GM23338 (cell line): Measurements from ENCODE around the gene PYCR2. TPM values are rescaled to one million over a fixed set of nuclear protein-coding genes. Genes with fewer than 3 reads are reported as not detected.

Experiments used
- ATAC-seq: fragments of 200-7000 bp; cut with Tn5 transposase; 3 replicates; pipeline ENCODE4 v1.9.1; 2020
- DNase-seq: peaks from one replicate; pipeline ENCODE4 v3.0.0-alpha.2; 2015; ENCODE audit warnings: low spot score
- H2AFZ ChIP-seq: fragments of 200-600 bp; sonication (generic); 2 replicates; pipeline ENCODE4 v1.8.0; 2016; ENCODE audit warnings: antibody characterized with exemption, mild to moderate bottlenecking, moderate library complexity
- H3F3A ChIP-seq: fragments of 200-600 bp; sonication (generic); replicated peaks from 2 replicates; pipeline ENCODE4 v1.8.0; 2017; ENCODE audit warnings: antibody characterized with exemption, mixed run types, low read depth
- H3K27ac ChIP-seq: fragments of 200-600 bp; sonication (generic); 2 replicates; pipeline ENCODE4 v1.6.1; 2016; ENCODE audit warnings: low read depth
- H3K27me3 ChIP-seq: fragments of 200-600 bp; sonication (generic); 2 replicates; pipeline ENCODE4 v1.8.0; 2016; ENCODE audit warnings: mild to moderate bottlenecking, mixed run types, moderate library complexity; ENCODE audit not compliant: insufficient read depth
- H3K36me3 ChIP-seq: fragments of 200-600 bp; sonication (generic); 2 replicates; pipeline ENCODE4 v1.8.0; 2016; ENCODE audit warnings: mild to moderate bottlenecking; ENCODE audit not compliant: insufficient read depth
- H3K4me1 ChIP-seq: fragments of 200-600 bp; sonication (generic); 2 replicates; pipeline ENCODE4 v1.8.0; 2016; ENCODE audit warnings: mild to moderate bottlenecking, moderate library complexity; ENCODE audit not compliant: insufficient read depth
- H3K4me2 ChIP-seq: fragments of 200-600 bp; sonication (generic); 2 replicates; pipeline ENCODE4 v1.7.1; 2017; ENCODE audit warnings: mixed run types
- H3K4me3 ChIP-seq: fragments of 200-600 bp; sonication (generic); 2 replicates; pipeline ENCODE4 v1.6.1; 2016; ENCODE audit warnings: mixed run types
- H3K79me2 ChIP-seq: fragments of 200-600 bp; sonication (generic); replicated peaks from 2 replicates; pipeline ENCODE4 v1.8.0; 2017; ENCODE audit warnings: mild to moderate bottlenecking; ENCODE audit not compliant: insufficient read depth
- H3K9me2 ChIP-seq: fragments of 200-600 bp; sonication (generic); 2 replicates; pipeline ENCODE4 v1.8.0; 2017; ENCODE audit not compliant: insufficient read depth
- H4K20me1 ChIP-seq: fragments of 200-600 bp; sonication (generic); replicated peaks from 2 replicates; pipeline ENCODE4 v1.8.0; 2017; ENCODE audit warnings: mild to moderate bottlenecking; ENCODE audit not compliant: insufficient read depth
- H3K27ac Mint-ChIP-seq: 2 replicates; pipeline ENCODE4 v1.8.0; 2020; ENCODE audit warnings: inconsistent platforms, mild to moderate bottlenecking, moderate library complexity, mixed read lengths
- H3K27me3 Mint-ChIP-seq: 3 replicates; pipeline ENCODE4 v1.8.0; 2022; ENCODE audit warnings: low read depth, mild to moderate bottlenecking, moderate library complexity, mixed read lengths, inconsistent platforms; ENCODE audit not compliant: insufficient read depth, poor library complexity
- H3K36me3 Mint-ChIP-seq: 3 replicates; pipeline ENCODE4 v1.8.0; 2021; ENCODE audit warnings: low read depth, mild to moderate bottlenecking, inconsistent platforms, moderate library complexity, mixed read lengths
- H3K4me1 Mint-ChIP-seq: 3 replicates; pipeline ENCODE4 v1.8.0; 2020; ENCODE audit warnings: mild to moderate bottlenecking, inconsistent platforms, mixed read lengths
- H3K4me3 Mint-ChIP-seq: 3 replicates; pipeline ENCODE4 v1.8.0; 2021; ENCODE audit warnings: moderate library complexity, mild to moderate bottlenecking, inconsistent platforms, mixed read lengths
- H3K9me3 Mint-ChIP-seq: 3 replicates; pipeline ENCODE4 v1.8.0; 2020; ENCODE audit warnings: moderate library complexity, mild to moderate bottlenecking, inconsistent platforms, mixed read lengths
- CREB1 ChIP-seq: fragments of 250-450 bp; sonication (Bioruptor Pico); IDR thresholded peaks from 2 replicates; pipeline ENCODE4 v1.5.0; 2020; ENCODE audit warnings: low read depth, mild to moderate bottlenecking, moderate library complexity
- EZH2 ChIP-seq: fragments of 200-600 bp; sonication (generic); IDR thresholded peaks from one replicate; pipeline ENCODE4 v1.8.0; 2017; ENCODE audit warnings: antibody characterized with exemption, mild to moderate bottlenecking, low read depth; ENCODE audit not compliant: unreplicated experiment
- EZH2phosphoT487 ChIP-seq: fragments of 200-600 bp; sonication (generic); IDR thresholded peaks from one replicate; pipeline ENCODE4 v1.8.1; 2018; ENCODE audit warnings: antibody characterized with exemption; ENCODE audit not compliant: unreplicated experiment
- JUNB ChIP-seq: IDR thresholded peaks from one replicate; pipeline ENCODE4 v1.6.1; 2016; ENCODE audit warnings: antibody characterized with exemption; ENCODE audit not compliant: unreplicated experiment
- POLR2AphosphoS5 ChIP-seq: IDR thresholded peaks from 2 replicates; pipeline ENCODE4 v1.6.1; 2016; ENCODE audit warnings: antibody characterized with exemption, low read depth
- STAT1 ChIP-seq: IDR thresholded peaks from one replicate; pipeline ENCODE4 v1.6.1; 2016; ENCODE audit warnings: antibody characterized with exemption; ENCODE audit not compliant: unreplicated experiment
- ZNF114 ChIP-seq: fragments of 250-450 bp; sonication (Bioruptor Pico); IDR thresholded peaks from 2 replicates; pipeline ENCODE4 v1.5.0; 2020; ENCODE audit warnings: mild to moderate bottlenecking, moderate library complexity
- ZNF331 ChIP-seq: fragments of 250-450 bp; sonication (Bioruptor Pico); IDR thresholded peaks from 2 replicates; pipeline ENCODE4 v1.5.0; 2020; ENCODE audit warnings: low read depth, mild to moderate bottlenecking, moderate library complexity
- polyA plus RNA-seq: library from polyadenylated mRNA; unstranded; fragments of >200 nt; fragmentation: Nextera tagmentation; extraction: Ambion mirVana; gene quantifications from 2 replicates; pipeline ENCODE4 v1.2.1, GENCODE V29; 2016
- total RNA-seq: library from RNA; depleted of rRNA; stranded (reverse); fragments of >200 nt; shearing (Covaris generic); gene quantifications from 2 replicates; pipeline ENCODE4 v1.2.3, GENCODE V29; 2014
- TF ChIP-seq, protein P1 (sequence below), 2 experiments: fragments of 200-600 bp in 1 of 2; sonication (generic) in 1 of 2; conservative IDR thresholded peaks; 2 replicates each; pipeline versions ENCODE4 v1.5.1 to v1.6.1; 2016 to 2017; ENCODE audit warnings: antibody characterized with exemption in 2 of 2, low read depth in 2 of 2, mild to moderate bottlenecking in 2 of 2, moderate library complexity in 1 of 2
- TF ChIP-seq, protein P2 (sequence below): IDR thresholded peaks from 2 replicates; pipeline ENCODE4 v1.6.1; 2016; ENCODE audit warnings: antibody characterized with exemption
- TF ChIP-seq, protein P3 (sequence below): fragments of 250-450 bp; sonication (Bioruptor Pico); IDR thresholded peaks from 2 replicates; pipeline ENCODE4 v1.5.0; 2020; ENCODE audit warnings: mild to moderate bottlenecking, moderate library complexity

Gene PYCR2
- total and polyA plus RNA-seq, 2 experiments from 2014 or later, result 89.1 to 109 TPM

DNA sequence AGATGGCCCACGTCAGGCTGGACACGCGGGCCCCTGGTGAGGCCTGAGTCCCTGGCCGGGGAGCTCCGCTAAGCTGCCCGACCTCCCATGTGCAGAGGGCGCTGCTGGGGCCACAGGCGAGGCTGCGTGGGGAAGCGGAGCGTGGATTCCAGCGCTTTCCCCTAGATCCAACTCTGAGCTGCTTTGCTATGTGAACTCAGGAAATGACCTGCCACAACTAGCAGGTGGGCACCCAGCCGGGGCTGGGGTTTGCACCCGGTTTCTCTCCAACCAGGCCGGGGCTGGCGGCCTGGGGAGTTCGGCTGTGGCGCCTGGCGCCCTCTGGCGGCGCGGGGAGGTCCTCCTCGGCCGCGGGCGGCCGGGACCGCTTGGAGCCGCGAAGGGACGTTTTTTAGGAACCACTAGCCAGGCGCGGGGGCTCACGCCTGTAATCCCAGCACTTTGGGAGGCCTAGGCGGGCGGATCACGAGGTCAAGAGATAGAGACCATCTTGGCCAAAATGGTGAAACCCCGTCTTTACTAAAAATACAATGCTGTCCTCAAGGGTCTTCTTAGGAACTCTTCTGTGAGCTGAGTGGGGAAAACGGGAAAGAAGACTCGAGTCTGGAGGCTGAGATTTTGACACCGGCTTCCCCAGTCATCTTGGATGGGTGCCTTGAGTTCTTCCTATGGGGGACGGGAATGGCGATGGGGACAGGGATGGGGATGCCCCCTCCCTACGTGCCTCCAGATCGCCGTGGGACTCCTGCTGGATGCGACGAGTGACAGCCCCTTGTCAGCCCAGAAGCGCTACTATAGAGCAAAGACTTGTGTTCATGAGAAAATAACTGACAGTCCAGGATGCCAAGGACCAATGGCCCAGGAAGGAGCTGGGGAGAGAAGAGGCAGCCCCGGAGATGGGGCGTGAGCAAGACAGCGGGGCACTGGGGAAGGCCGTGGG is 12.6 kb downstream of the PYCR2 start:
- Histone ChIP-seq H3K79me2 (no peaks in the 10 kb centered on the region), H4K20me1 (no peaks in the 10 kb centered on the region), H3K4me3 (no peak overlapping the region), H3F3A (no peaks in the 10 kb centered on the region), H3K36me3 (no peaks in the 10 kb centered on the region), H3K27ac (0 out of 2 replicates have a peak overlapping the region, but pooled peaks have one; percentile 55), H2AFZ (peak overlapping the region; percentile 85), H3K4me2 (peak overlapping the region; percentile 65), H3K4me1 (peaks cover 11% of the 10 kb centered on the region), H3K27me3 (no peaks in the 10 kb centered on the region), H3K9me2 (no peaks in the 10 kb centered on the region)
- ATAC-seq, result peak; percentile 93
- peak; percentile 88 for DNase-seq
- Mint-ChIP-seq H3K27ac (no peak overlapping the region), H3K27me3 (peaks cover 13% of the 10 kb centered on the region), H3K36me3 (no peaks in the 10 kb centered on the region; the same call in 2 of the 3 replicates), H3K4me3 (no peak overlapping the region), H3K9me3 (no peaks in the 10 kb centered on the region; the same call in 2 of the 3 replicates), H3K4me1 (peaks cover 29% of the 10 kb centered on the region)
- TF ChIP-seq EZH2phosphoT487, result no peak
- TF ChIP-seq, protein P1, sequence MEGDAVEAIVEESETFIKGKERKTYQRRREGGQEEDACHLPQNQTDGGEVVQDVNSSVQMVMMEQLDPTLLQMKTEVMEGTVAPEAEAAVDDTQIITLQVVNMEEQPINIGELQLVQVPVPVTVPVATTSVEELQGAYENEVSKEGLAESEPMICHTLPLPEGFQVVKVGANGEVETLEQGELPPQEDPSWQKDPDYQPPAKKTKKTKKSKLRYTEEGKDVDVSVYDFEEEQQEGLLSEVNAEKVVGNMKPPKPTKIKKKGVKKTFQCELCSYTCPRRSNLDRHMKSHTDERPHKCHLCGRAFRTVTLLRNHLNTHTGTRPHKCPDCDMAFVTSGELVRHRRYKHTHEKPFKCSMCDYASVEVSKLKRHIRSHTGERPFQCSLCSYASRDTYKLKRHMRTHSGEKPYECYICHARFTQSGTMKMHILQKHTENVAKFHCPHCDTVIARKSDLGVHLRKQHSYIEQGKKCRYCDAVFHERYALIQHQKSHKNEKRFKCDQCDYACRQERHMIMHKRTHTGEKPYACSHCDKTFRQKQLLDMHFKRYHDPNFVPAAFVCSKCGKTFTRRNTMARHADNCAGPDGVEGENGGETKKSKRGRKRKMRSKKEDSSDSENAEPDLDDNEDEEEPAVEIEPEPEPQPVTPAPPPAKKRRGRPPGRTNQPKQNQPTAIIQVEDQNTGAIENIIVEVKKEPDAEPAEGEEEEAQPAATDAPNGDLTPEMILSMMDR (conservative IDR thresholded peaks at IDR 0.05; ENCODE audit: low read depth in 2 of 2), result peak; percentile 81 to 89

DNA sequence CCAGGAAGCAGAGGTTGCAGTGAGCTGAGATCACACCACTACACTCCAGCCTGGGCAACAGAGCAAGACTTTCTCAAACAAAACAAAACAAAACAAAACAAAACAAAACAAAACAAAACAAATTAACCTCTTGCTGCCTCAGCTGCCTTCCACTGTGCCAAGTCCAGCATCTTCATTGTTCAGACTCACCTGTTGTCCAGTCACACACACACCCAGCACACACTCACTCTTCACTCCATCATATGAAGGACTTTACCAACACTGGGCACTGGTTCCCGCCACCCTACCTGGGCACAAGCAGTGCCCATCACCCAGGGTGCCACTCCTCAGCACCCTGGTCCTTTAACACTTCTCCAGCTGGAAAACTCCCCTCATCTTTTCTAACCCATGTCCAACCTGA is 14.6 kb downstream of the PYCR2 start:
- H4K20me1 ChIP-seq, result no peaks in the 10 kb centered on the region
- peaks cover 16% of the 10 kb centered on the region for H3K27me3 Mint-ChIP-seq
- H2AFZ ChIP-seq, result no peak overlapping the region
- TF ChIP-seq JUNB, result no peak
- no peak for TF ChIP-seq STAT1
- TF ChIP-seq, protein P2, sequence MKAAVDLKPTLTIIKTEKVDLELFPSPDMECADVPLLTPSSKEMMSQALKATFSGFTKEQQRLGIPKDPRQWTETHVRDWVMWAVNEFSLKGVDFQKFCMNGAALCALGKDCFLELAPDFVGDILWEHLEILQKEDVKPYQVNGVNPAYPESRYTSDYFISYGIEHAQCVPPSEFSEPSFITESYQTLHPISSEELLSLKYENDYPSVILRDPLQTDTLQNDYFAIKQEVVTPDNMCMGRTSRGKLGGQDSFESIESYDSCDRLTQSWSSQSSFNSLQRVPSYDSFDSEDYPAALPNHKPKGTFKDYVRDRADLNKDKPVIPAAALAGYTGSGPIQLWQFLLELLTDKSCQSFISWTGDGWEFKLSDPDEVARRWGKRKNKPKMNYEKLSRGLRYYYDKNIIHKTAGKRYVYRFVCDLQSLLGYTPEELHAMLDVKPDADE, result no peak
- TF ChIP-seq EZH2phosphoT487, result no peak
- TF ChIP-seq EZH2, result no peak
- no peak for TF ChIP-seq CREB1
- TF ChIP-seq POLR2AphosphoS5, result no peak
- TF ChIP-seq ZNF114, result no peak
- TF ChIP-seq ZNF331 (CRISPR knock-in tag), result no peak
- TF ChIP-seq, protein P3, sequence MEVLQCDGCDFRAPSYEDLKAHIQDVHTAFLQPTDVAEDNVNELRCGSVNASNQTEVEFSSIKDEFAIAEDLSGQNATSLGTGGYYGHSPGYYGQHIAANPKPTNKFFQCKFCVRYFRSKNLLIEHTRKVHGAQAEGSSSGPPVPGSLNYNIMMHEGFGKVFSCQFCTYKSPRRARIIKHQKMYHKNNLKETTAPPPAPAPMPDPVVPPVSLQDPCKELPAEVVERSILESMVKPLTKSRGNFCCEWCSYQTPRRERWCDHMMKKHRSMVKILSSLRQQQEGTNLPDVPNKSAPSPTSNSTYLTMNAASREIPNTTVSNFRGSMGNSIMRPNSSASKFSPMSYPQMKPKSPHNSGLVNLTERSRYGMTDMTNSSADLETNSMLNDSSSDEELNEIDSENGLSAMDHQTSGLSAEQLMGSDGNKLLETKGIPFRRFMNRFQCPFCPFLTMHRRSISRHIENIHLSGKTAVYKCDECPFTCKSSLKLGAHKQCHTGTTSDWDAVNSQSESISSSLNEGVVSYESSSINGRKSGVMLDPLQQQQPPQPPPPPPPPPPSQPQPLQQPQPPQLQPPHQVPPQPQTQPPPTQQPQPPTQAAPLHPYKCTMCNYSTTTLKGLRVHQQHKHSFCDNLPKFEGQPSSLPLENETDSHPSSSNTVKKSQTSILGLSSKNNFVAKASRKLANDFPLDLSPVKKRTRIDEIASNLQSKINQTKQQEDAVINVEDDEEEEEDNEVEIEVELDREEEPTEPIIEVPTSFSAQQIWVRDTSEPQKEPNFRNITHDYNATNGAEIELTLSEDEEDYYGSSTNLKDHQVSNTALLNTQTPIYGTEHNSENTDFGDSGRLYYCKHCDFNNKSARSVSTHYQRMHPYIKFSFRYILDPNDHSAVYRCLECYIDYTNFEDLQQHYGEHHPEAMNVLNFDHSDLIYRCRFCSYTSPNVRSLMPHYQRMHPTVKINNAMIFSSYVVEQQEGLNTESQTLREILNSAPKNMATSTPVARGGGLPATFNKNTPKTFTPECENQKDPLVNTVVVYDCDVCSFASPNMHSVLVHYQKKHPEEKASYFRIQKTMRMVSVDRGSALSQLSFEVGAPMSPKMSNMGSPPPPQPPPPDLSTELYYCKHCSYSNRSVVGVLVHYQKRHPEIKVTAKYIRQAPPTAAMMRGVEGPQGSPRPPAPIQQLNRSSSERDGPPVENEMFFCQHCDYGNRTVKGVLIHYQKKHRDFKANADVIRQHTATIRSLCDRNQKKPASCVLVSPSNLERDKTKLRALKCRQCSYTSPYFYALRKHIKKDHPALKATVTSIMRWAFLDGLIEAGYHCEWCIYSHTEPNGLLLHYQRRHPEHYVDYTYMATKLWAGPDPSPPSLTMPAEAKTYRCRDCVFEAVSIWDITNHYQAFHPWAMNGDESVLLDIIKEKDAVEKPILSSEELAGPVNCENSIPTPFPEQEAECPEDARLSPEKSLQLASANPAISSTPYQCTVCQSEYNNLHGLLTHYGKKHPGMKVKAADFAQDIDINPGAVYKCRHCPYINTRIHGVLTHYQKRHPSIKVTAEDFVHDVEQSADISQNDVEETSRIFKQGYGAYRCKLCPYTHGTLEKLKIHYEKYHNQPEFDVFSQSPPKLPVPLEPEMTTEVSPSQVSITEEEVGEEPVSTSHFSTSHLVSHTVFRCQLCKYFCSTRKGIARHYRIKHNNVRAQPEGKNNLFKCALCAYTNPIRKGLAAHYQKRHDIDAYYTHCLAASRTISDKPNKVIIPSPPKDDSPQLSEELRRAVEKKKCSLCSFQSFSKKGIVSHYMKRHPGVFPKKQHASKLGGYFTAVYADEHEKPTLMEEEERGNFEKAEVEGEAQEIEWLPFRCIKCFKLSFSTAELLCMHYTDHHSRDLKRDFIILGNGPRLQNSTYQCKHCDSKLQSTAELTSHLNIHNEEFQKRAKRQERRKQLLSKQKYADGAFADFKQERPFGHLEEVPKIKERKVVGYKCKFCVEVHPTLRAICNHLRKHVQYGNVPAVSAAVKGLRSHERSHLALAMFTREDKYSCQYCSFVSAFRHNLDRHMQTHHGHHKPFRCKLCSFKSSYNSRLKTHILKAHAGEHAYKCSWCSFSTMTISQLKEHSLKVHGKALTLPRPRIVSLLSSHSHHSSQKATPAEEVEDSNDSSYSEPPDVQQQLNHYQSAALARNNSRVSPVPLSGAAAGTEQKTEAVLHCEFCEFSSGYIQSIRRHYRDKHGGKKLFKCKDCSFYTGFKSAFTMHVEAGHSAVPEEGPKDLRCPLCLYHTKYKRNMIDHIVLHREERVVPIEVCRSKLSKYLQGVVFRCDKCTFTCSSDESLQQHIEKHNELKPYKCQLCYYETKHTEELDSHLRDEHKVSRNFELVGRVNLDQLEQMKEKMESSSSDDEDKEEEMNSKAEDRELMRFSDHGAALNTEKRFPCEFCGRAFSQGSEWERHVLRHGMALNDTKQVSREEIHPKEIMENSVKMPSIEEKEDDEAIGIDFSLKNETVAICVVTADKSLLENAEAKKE, result no peak

More for the DNA sequence above, 14.6 kb downstream of the PYCR2 start:
- Mint-ChIP-seq H3K27ac (no peak overlapping the region), H3K4me1 (peaks cover 24% of the 10 kb centered on the region), H3K4me3 (no peak overlapping the region), H3K9me3 (no peaks in the 10 kb centered on the region; the same call in 2 of the 3 replicates), H3K36me3 (no peaks in the 10 kb centered on the region; the same call in 2 of the 3 replicates)
- Histone ChIP-seq H3K79me2 (no peaks in the 10 kb centered on the region), H3K9me2 (no peaks in the 10 kb centered on the region), H3F3A (no peaks in the 10 kb centered on the region), H3K36me3 (no peaks in the 10 kb centered on the region), H3K4me2 (no peak overlapping the region), H3K27me3 (no peaks in the 10 kb centered on the region), H3K4me1 (peaks cover 11% of the 10 kb centered on the region), H3K4me3 (no peak overlapping the region), H3K27ac (no peak overlapping the region)
- DNase-seq, result no peak
- ATAC-seq, result no peak
